Subcutaneous abdominal adipose tissue (tissue), 5 donors: ENCODE data around the gene SNTG2.

ENCODE experiments used
- H3K27ac ChIP-seq: one replicate; pipeline ENCODE4 v1.7.0; 2013; ENCODE audit warnings: low read depth, mild to moderate bottlenecking, inconsistent platforms, low read length, moderate library complexity
- H3K27me3 ChIP-seq, 5 donors: one replicate each; pipeline ENCODE4 v1.7.0; 2013; ENCODE audit warnings: low read length in 5 of 5, inconsistent platforms in 1 of 5; ENCODE audit not compliant: control insufficient read depth in 5 of 5, insufficient read depth in 4 of 5
- H3K36me3 ChIP-seq, 5 donors: one replicate each; pipeline ENCODE4 v1.7.0; 2013; ENCODE audit warnings: low read length in 5 of 5; ENCODE audit not compliant: control insufficient read depth in 5 of 5, insufficient read depth in 5 of 5
- H3K4me1 ChIP-seq, 5 donors: one replicate each; pipeline ENCODE4 v1.7.0; 2013; ENCODE audit warnings: low read length in 5 of 5, mild to moderate bottlenecking in 3 of 5, moderate library complexity in 1 of 5; ENCODE audit not compliant: control insufficient read depth in 5 of 5, insufficient read depth in 5 of 5
- H3K4me3 ChIP-seq, 5 donors: one replicate each; pipeline ENCODE4 v1.7.0; 2013; ENCODE audit warnings: low read length in 5 of 5, low read depth in 1 of 5
- H3K9ac ChIP-seq, 5 donors: one replicate each; pipeline ENCODE4 v1.7.0; 2013; ENCODE audit warnings: low read length in 5 of 5, mild to moderate bottlenecking in 4 of 5, moderate library complexity in 3 of 5
- H3K9me3 ChIP-seq, 5 donors: one replicate each; pipeline ENCODE4 v1.7.0; 2013; ENCODE audit warnings: low read length in 5 of 5; ENCODE audit not compliant: control insufficient read depth in 5 of 5
- donor health status: healthy.
- donor health status: healthy.
- donor health status: healthy.
- donor health status: healthy.
- donor health status: healthy.

Gene SNTG2

DNA sequence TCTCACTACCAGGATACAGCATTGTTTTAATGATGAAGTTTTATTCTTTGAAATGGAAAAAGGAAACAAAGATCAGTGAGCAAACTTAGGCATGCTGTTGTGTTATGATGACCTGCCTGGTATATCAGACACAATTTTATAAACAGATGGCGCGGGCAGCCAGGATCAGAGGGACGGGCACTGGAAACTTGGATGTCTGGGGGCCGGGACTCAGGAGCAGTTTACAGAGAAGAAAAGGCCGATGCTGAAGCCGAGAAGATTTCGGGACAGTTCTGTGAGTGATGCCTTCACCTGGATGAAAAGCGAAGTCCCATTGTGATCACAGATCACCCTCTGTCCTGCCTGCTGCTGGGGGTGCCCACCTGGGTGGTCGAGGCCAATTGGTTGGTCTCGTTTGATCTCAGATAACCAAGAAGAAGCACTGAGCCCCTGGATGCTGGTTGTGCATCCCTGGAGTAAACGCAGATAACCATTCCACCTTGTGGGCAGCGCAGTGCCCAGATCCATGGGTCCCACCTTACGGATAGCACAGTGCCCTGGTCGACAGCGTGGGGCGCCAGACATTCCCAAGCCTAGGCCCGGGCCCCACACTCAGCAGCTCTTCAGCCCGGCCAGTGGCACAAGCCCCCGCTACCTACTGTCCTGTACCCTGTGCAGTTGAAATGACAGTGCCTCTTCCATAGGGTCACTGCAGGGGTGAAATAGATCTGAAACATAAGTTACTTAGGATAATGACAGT is 279.7 kb downstream of the SNTG2 start:
- Histone ChIP-seq H3K9ac (no peak overlapping the region), H3K27me3 (no peaks in the 10 kb centered on the region), H3K4me1 (peaks cover 0 to 12% (median 3%) of the 10 kb centered on the region in 5 donors), H3K4me3 (no peak overlapping the region), H3K27ac (no peak overlapping the region), H3K9me3 (no peaks in the 10 kb centered on the region), H3K36me3 (no peaks in the 10 kb centered on the region)

DNA sequence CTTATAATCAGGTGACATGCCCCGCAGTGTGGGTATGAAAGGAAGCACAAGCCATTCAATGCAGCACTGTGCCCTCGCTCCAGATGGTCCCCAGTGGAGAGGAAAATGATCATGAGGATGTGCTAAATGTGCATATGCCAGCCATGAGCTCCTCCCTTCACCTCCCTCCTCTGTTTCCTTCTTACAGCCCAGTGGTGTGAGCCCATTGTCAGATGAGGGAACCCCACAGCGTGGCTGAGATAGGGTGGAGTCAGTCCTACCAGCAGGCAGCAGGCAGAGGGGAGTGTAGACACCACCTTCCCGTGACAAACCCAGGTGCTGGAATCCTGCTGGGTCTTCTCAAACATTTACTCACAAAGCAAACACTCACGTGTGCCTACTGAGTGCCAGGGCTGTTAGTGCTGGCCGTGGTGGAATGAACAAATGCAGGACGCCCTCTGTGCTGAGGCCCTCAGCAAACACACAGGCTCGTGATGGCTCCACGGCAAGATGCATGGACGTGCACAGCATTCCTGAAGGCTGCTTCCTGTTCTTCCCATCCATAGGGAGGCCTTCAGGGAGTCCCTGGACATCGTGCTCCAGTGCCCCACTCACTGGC is 280.9 kb downstream of the SNTG2 start:
- no peak overlapping the region for H3K4me3 ChIP-seq
- H3K36me3 ChIP-seq = no peaks in the 10 kb centered on the region
- no peaks in the 10 kb centered on the region for H3K27me3 ChIP-seq
- no peaks in the 10 kb centered on the region for H3K9me3 ChIP-seq
- no peak overlapping the region for H3K27ac ChIP-seq
- H3K9ac ChIP-seq = no peak overlapping the region
- peaks cover 0 to 12% (median 3%) of the 10 kb centered on the region in 5 donors for H3K4me1 ChIP-seq

DNA sequence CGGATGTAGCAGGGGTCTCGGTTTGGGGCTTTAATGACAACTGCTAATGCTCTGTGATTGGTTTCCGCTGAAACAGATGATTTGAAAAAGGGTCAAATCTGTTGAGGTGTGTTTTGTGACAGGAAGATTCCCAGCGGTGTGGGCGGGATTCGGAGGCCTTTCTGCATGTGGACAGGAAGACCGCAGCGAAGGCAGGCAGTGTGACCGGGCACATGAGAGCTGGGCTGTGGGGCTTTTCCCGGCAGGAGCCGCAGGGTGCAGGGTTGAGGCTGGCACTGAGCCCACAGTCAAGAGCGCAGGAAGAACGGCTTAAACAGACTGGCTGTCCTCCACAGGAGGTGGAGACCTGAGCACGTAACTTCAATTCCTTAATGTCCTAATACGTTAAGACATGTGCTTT is 282.6 kb downstream of the SNTG2 start:
- Histone ChIP-seq H3K4me3 (no peak overlapping the region), H3K27ac (no peak overlapping the region), H3K9me3 (no peaks in the 10 kb centered on the region)

DNA sequence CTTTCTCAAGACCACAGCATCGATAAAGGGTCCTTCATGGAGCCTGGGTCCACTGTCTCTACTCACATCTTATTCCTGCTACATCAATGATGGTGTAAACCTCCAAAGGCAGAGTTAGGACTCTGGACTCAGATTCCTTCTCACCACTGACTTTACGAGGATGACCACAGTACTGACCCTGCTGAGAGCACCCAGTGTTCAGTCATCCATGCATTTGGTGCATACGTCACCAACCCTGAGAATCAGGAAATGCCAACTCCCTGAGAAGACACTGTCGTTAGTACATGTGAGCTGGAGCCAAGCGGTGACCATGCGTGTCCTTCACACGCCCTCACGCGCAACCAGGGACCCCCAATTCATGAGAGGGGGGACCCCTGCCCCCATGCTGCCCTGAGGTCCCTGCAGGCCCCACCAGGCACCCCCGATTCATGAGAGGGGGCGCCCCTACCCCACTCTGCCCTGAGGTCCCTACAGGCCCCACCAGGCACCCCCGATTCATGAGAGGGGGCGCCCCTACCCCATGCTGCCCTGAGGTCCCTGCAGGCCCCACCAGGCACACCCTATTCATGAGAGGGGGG is 284.2 kb downstream of the SNTG2 start:
- Histone ChIP-seq H3K4me1 (peaks cover 0 to 3% (median 0%) of the 10 kb centered on the region in 5 donors), H3K27me3 (no peaks in the 10 kb centered on the region), H3K36me3 (no peaks in the 10 kb centered on the region), H3K9ac (no peak overlapping the region), H3K9me3 (no peaks in the 10 kb centered on the region), H3K27ac (no peak overlapping the region), H3K4me3 (no peak overlapping the region)

More for the DNA sequence above, 282.6 kb downstream of the SNTG2 start:
- Histone ChIP-seq H3K4me1 (peaks cover 0 to 3% (median 0%) of the 10 kb centered on the region in 5 donors), H3K27me3 (no peaks in the 10 kb centered on the region), H3K9ac (no peak overlapping the region), H3K36me3 (no peaks in the 10 kb centered on the region)

DNA sequence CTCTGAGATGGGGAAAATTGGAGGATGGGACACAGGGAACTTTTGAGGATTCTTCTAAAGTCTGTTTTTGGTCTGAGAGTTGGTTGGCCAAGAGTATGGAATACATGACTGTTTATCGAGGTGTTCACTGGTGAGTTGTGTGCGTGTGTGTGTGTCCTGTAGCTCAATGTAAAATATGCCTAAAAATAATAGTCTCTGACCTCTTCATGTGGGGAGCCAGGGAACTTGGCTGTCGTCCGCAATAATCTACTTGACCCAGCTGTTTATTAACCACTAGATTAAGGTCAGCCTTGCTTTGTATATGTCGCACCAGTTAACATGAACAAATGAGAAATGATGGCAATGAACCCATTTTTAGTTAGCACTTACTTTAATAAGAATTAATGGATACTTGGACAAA is 285.2 kb downstream of the SNTG2 start:
- Histone ChIP-seq H3K36me3 (no peaks in the 10 kb centered on the region), H3K9ac (no peak overlapping the region), H3K4me3 (no peak overlapping the region), H3K27me3 (no peaks in the 10 kb centered on the region), H3K9me3 (no peaks in the 10 kb centered on the region), H3K4me1 (peaks cover 0 to 3% (median 0%) of the 10 kb centered on the region in 5 donors), H3K27ac (no peak overlapping the region)

DNA sequence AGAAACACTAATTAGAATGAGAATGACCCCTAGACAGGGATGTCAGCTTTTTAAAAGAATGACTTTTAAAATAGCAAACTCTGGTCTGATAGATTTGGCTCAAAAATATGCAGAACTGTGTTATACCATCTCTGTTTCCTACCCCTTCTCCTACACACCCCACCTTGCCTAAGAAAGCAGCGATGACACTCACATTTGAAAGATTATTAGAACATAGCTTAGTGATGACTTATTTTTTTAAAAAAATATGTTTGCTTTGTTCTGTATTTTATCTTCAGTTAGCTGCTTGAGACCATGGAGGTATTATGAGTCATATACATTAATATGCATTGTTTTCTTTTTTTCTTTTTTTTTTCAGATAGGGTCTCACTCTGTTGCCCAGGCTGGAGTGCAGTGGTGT is 286.0 kb downstream of the SNTG2 start:
- H3K27me3 ChIP-seq = peaks cover 0 to 2% (median 0%) of the 10 kb centered on the region in 5 donors
- no peaks in the 10 kb centered on the region for H3K36me3 ChIP-seq
- no peaks in the 10 kb centered on the region for H3K9me3 ChIP-seq
- H3K9ac ChIP-seq = no peak overlapping the region
- H3K27ac ChIP-seq = no peak overlapping the region
- peaks cover 0 to 3% (median 0%) of the 10 kb centered on the region in 5 donors for H3K4me1 ChIP-seq
- no peak overlapping the region for H3K4me3 ChIP-seq

DNA sequence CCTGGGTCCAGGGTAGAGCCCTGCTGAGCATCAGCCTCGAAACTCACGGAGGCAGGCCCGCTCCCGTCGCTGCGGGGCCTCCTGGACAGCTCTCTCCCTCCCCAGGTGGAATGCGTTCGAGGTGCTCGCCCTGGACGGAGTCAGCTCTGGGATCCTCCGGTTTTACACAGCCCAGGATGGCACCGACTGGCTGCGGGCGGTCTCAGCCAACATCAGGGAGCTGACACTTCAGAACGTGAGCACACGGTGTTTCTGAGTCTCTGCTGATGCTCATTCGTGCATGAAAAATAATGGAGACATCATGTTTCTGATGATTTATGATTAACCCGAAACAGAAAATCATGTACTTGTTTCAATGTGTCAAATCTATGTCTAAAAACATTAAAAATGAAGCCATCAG is 287.1 kb downstream of the SNTG2 start:
- Histone ChIP-seq H3K27ac (no peak overlapping the region), H3K9me3 (no peaks in the 10 kb centered on the region), H3K4me3 (no peak overlapping the region), H3K36me3 (no peaks in the 10 kb centered on the region), H3K9ac (no peak overlapping the region), H3K27me3 (peaks cover 0 to 2% (median 0%) of the 10 kb centered on the region in 5 donors), H3K4me1 (peaks cover 0 to 3% (median 0%) of the 10 kb centered on the region in 5 donors)

DNA sequence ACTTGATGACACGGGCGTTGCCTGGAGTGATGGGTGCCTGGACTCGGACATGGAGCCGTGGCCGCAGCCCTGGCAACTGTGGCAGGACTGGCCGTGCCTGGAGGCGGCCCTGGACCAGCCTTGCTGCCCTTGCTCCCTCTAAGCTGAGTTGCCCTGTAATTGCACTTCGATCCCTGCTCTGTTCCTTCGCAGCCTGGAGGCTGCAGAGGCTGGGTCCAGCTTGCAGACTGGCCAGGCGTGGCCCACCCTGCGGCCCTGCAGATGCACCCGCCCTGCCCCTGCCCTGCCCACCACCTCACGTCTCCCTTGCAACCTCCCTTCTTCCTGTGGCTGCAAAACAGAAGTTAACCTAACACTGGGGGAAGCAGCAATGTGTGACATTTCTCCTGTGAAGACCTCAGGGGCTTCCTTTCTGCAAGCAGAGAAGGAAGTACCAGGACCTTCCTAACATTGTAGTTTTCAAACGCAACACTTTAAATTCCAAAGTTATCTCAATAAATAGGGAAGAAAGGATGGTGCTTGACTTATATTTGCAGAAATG is 288.0 kb downstream of the SNTG2 start:
- peaks cover 0 to 2% (median 0%) of the 10 kb centered on the region in 5 donors for H3K27me3 ChIP-seq
- H3K9me3 ChIP-seq = no peaks in the 10 kb centered on the region
- no peaks in the 10 kb centered on the region for H3K4me1 ChIP-seq
- no peak overlapping the region for H3K27ac ChIP-seq
- H3K9ac ChIP-seq = no peak overlapping the region
- no peaks in the 10 kb centered on the region for H3K36me3 ChIP-seq
- H3K4me3 ChIP-seq = no peak overlapping the region

DNA sequence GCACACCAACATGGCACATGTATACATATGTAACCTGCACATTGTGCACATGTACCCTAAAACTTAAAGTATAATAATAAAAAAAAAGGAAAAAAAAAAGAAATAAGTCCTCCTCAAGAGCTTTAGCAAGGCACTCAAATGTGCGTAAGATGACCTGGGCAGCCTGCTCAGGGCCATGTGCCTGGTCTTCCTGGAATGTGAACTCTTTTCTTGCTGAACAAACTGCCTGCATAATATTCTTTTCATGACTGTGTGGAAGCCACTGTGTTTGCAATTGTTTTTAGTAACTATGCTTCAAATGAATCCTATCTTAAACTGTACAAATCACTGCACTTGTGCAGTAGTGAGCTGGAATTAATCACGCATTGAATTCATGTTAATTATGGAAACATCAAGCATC is 294.5 kb downstream of the SNTG2 start:
- Histone ChIP-seq H3K9ac (no peak overlapping the region), H3K4me3 (no peak overlapping the region), H3K9me3 (no peaks in the 10 kb centered on the region), H3K4me1 (peaks cover 0 to 6% (median 0%) of the 10 kb centered on the region in 5 donors), H3K36me3 (no peaks in the 10 kb centered on the region), H3K27ac (no peak overlapping the region), H3K27me3 (peaks cover 0 to 2% (median 0%) of the 10 kb centered on the region in 5 donors)

DNA sequence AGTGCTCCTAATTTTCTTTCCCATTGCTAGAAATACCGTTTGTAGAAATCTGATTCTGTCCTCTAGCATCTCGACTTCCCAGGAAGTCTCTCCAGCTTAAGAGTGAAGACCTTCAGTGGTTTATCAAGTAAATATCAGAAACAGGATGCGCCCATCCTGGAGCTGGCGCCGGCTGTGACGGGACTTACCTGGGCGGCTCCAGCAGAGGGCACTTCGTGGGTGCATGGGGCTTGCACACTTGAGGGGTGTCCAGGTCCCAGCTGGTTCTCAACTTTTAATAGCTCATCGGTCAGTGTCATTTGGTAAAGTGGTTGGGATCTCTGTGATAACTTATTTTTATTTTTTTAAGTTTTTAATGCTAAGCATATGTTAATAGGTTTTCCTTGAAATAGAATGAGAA is 295.6 kb downstream of the SNTG2 start:
- Histone ChIP-seq H3K9ac (no peak overlapping the region), H3K27ac (no peak overlapping the region)

More for the DNA sequence above, 295.6 kb downstream of the SNTG2 start:
- Histone ChIP-seq H3K36me3 (no peaks in the 10 kb centered on the region), H3K27me3 (no peaks in the 10 kb centered on the region), H3K9me3 (no peaks in the 10 kb centered on the region), H3K4me3 (no peak overlapping the region), H3K4me1 (peaks cover 0 to 7% (median 0%) of the 10 kb centered on the region in 5 donors)
